Measurements from ENCODE around the gene SH3GL2. TPM values are rescaled to one million over a fixed set of nuclear protein-coding genes. Genes with fewer than 3 reads are reported as not detected.

SH3GL2 gene
- total and polyA plus RNA-seq, 2 donors (not counting 1 experiment from before 2014, with no cell fraction given), result not detected

GRCh38 chr9:17725399-17726010, 146.6 kb downstream of the SH3GL2 start:
- H3K4me3 ChIP-seq (ENCODE audit: control extremely low read depth in 1 of 5, extremely low read depth in 1 of 5, insufficient read depth in 1 of 5, low read depth in 2 of 5, low read length in 4 of 5), result no peak overlapping the region
- TF ChIP-seq EZH2 (IDR thresholded peaks at IDR 0.05; ENCODE audit: borderline replicate concordance, insufficient read depth, low read depth, low read length, poor library complexity, severe bottlenecking), result no peak
- no peak overlapping the region for H3K27ac Mint-ChIP-seq
- H3K27me3 ChIP-seq (replicated peaks in 1 of 4; ENCODE audit: control extremely low read depth in 1 of 4, control insufficient read depth in 3 of 4, insufficient read depth in 4 of 4, low read length in 3 of 4), result no peaks in the 10 kb centered on the region
- no peaks in the 10 kb centered on the region for H3K4me1 ChIP-seq (ENCODE audit: control insufficient read depth in 2 of 2, insufficient read depth in 2 of 2, low read length in 2 of 2)
- H3K4me2 ChIP-seq (replicated peaks; ENCODE audit: low read depth, low read length, poor library complexity, severe bottlenecking), result no peak overlapping the region
- H4K20me1 ChIP-seq (ENCODE audit: control insufficient read depth, insufficient read depth, low read length, poor library complexity, severe bottlenecking), result no peaks in the 10 kb centered on the region
- H3K9me3 ChIP-seq (ENCODE audit: control extremely low read depth in 1 of 3, control insufficient read depth in 2 of 3, insufficient read depth in 1 of 3, low read length in 2 of 3), result peaks cover 0 to 6% (median 0%) of the 10 kb centered on the region in 3 donors
- no peak overlapping the region for H3K9ac ChIP-seq (ENCODE audit: low read length)
- H3K27me3 Mint-ChIP-seq, result no peaks in the 10 kb centered on the region
- H3K9me3 Mint-ChIP-seq (ENCODE audit: insufficient read depth), result peaks cover 8% of the 10 kb centered on the region
- no peak overlapping the region for H3K27ac ChIP-seq (ENCODE audit: low read length in 2 of 2)
- H3K79me2 ChIP-seq (ENCODE audit: control insufficient read depth, insufficient read depth, low read length), result no peaks in the 10 kb centered on the region
- no peak overlapping the region for H3K4me3 Mint-ChIP-seq
- POLR2A ChIA-PET, result no interaction called here
- no peak overlapping the region for H2AFZ ChIP-seq (ENCODE audit: insufficient read depth, low read depth, low read length, poor library complexity, severe bottlenecking)
- no peak for ATAC-seq (ENCODE audit: low read depth)
- intact Hi-C loops (cut with micrococcal nuclease), result no loop called here
- no peak for DNase-seq
- CTCF ChIA-PET, result no interaction called here
- 73% methylated on average over 3 of the region's 4 CpGs for WGBS (ENCODE audit: insufficient coverage)
- H3K36me3 ChIP-seq (replicated peaks in 1 of 2; ENCODE audit: control extremely low read depth in 1 of 2, control insufficient read depth in 1 of 2, extremely low read depth in 1 of 2, insufficient read depth in 2 of 2, low read length in 1 of 2), result no peaks in the 10 kb centered on the region
- no peaks in the 10 kb centered on the region for H3K4me1 Mint-ChIP-seq

- Histone ChIP-seq H3K27ac (ENCODE audit: low read length in 2 of 2) (no peak overlapping the region), H2AFZ (ENCODE audit: insufficient read depth, low read depth, low read length, poor library complexity, severe bottlenecking) (no peak overlapping the region), H3K9ac (ENCODE audit: low read length) (no peak overlapping the region), H4K20me1 (ENCODE audit: control insufficient read depth, insufficient read depth, low read length, poor library complexity, severe bottlenecking) (no peaks in the 10 kb centered on the region), H3K4me3 (ENCODE audit: control extremely low read depth in 1 of 5, extremely low read depth in 1 of 5, insufficient read depth in 1 of 5, low read depth in 2 of 5, low read length in 4 of 5) (no peak overlapping the region), H3K4me1 (ENCODE audit: control insufficient read depth in 2 of 2, insufficient read depth in 2 of 2, low read length in 2 of 2) (no peaks in the 10 kb centered on the region), H3K36me3 (replicated peaks in 1 of 2; ENCODE audit: control extremely low read depth in 1 of 2, control insufficient read depth in 1 of 2, extremely low read depth in 1 of 2, insufficient read depth in 2 of 2, low read length in 1 of 2) (no peaks in the 10 kb centered on the region), H3K79me2 (ENCODE audit: control insufficient read depth, insufficient read depth, low read length) (no peaks in the 10 kb centered on the region), H3K9me3 (ENCODE audit: control extremely low read depth in 1 of 3, control insufficient read depth in 2 of 3, insufficient read depth in 1 of 3, low read length in 2 of 3) (peaks cover 0 to 6% (median 0%) of the 10 kb centered on the region in 3 donors), H3K4me2 (replicated peaks; ENCODE audit: low read depth, low read length, poor library complexity, severe bottlenecking) (no peak overlapping the region), H3K27me3 (replicated peaks in 1 of 4; ENCODE audit: control extremely low read depth in 1 of 4, control insufficient read depth in 3 of 4, insufficient read depth in 4 of 4, low read length in 3 of 4) (no peaks in the 10 kb centered on the region)
- H3K9me3 Mint-ChIP-seq (ENCODE audit: insufficient read depth), result peaks cover 8% of the 10 kb centered on the region
- no CpG with 5 or more reads among the region's 5 CpGs for WGBS (ENCODE audit: insufficient coverage)
- DNase-seq, result no peak
- no peaks in the 10 kb centered on the region for H3K4me1 Mint-ChIP-seq
- no peak overlapping the region for H3K4me3 Mint-ChIP-seq
- no peak overlapping the region for H3K27ac Mint-ChIP-seq
- H3K27me3 Mint-ChIP-seq, result no peaks in the 10 kb centered on the region
- intact Hi-C loops (cut with micrococcal nuclease), result no loop called here
- no peak for TF ChIP-seq CTCF (IDR thresholded peaks at IDR 0.05)
- TF ChIP-seq EZH2 (IDR thresholded peaks at IDR 0.05; ENCODE audit: borderline replicate concordance, insufficient read depth, low read depth, low read length, poor library complexity, severe bottlenecking), result no peak
- ATAC-seq (ENCODE audit: low read depth), result no peak
- POLR2A ChIA-PET, result no interaction called here
- CTCF ChIA-PET, result no interaction called here
Observed at GRCh38 chr9:17726298-17726697, 147.4 kb downstream of the SH3GL2 start.
